CD4-positive, CD25-positive, alpha-beta regulatory T cell (primary cell): ENCODE results near the gene COL9A3. TPM values are rescaled to one million over a fixed set of nuclear protein-coding genes. Genes with fewer than 3 reads are reported as not detected.

ENCODE experiments used
- ATAC-seq, 2 donors: fragments of 150-1000 bp; cut with Tn5 transposase; one replicate each; pipeline ENCODE4 v1.10.0; 2021; ENCODE audit warnings: low read depth in 2 of 2, moderate number of reproducible peaks in 2 of 2, moderate library complexity in 1 of 2
- DNase-seq, 3 donors: peaks; one replicate each; pipeline versions ENCODE4 v3.0.0 to v3.0.0-alpha.2; 2012 to 2022; ENCODE audit warnings: mixed read lengths in 1 of 3
- H3K27ac ChIP-seq: one replicate; pipeline ENCODE4 v1.7.0; 2013; ENCODE audit warnings: mild to moderate bottlenecking, low read length; ENCODE audit not compliant: insufficient read depth, poor library complexity, severe bottlenecking
- H3K27me3 ChIP-seq: one replicate; pipeline ENCODE4 v1.7.0; 2013; ENCODE audit warnings: low read length; ENCODE audit not compliant: control insufficient read depth, insufficient read depth
- H3K36me3 ChIP-seq: one replicate; pipeline ENCODE4 v1.7.0; 2013; ENCODE audit warnings: mild to moderate bottlenecking, low read length, moderate library complexity; ENCODE audit not compliant: control insufficient read depth, insufficient read depth
- H3K4me1 ChIP-seq: 2 replicates; pipeline ENCODE4 v1.7.0; 2013; ENCODE audit warnings: mild to moderate bottlenecking, low read length; ENCODE audit not compliant: insufficient read depth, control insufficient read depth, poor library complexity, severe bottlenecking
- H3K4me3 ChIP-seq: one replicate; pipeline ENCODE4 v1.7.0; 2013; ENCODE audit warnings: low read depth, mild to moderate bottlenecking, low read length, moderate library complexity
- H3K9me3 ChIP-seq, 2 experiments: 1 replicate in 1 of 2; 2 replicates in 1 of 2; pipeline ENCODE4 v1.7.0; 2013; ENCODE audit warnings: low read length in 2 of 2, mild to moderate bottlenecking in 1 of 2, moderate library complexity in 1 of 2; ENCODE audit not compliant: control insufficient read depth in 2 of 2
- H3K27ac Mint-ChIP-seq, 3 donors: one replicate each; pipeline ENCODE4 v1.8.0; 2020 to 2022; ENCODE audit warnings: mild to moderate bottlenecking in 3 of 3, mixed read lengths in 3 of 3, moderate library complexity in 2 of 3
- H3K27me3 Mint-ChIP-seq: one replicate; pipeline ENCODE4 v1.8.0; 2022; ENCODE audit warnings: mild to moderate bottlenecking, mixed read lengths
- H3K36me3 Mint-ChIP-seq: one replicate; pipeline ENCODE4 v1.8.0; 2020; ENCODE audit warnings: mixed read lengths
- H3K4me1 Mint-ChIP-seq, 4 donors: one replicate each; pipeline ENCODE4 v1.8.0; 2020 to 2022; ENCODE audit warnings: mixed read lengths in 4 of 4, mild to moderate bottlenecking in 1 of 4
- H3K4me3 Mint-ChIP-seq, 4 donors: one replicate each; pipeline ENCODE4 v1.8.0; 2020 to 2022; ENCODE audit warnings: mild to moderate bottlenecking in 4 of 4, mixed read lengths in 4 of 4, moderate library complexity in 3 of 4
- H3K9me3 Mint-ChIP-seq, 7 donors: one replicate each; pipeline ENCODE4 v1.8.0; 2020 to 2022; ENCODE audit warnings: mixed read lengths in 7 of 7, mild to moderate bottlenecking in 3 of 7, moderate library complexity in 2 of 7
- polyA plus RNA-seq, 4 donors: library from polyadenylated mRNA; unstranded; fragments of 300-500 nt; fragmentation: Illumina TruSeq; gene quantifications; one replicate each; pipeline ENCODE4 v1.2.3, GENCODE V29; 2021
- total RNA-seq: library from RNA; stranded (reverse); gene quantifications from one replicate; pipeline ENCODE4 v1.2.3, GENCODE V29; 2022

COL9A3 gene
- total and polyA plus RNA-seq, 5 donors from 2014 or later, result not detected

DNA sequence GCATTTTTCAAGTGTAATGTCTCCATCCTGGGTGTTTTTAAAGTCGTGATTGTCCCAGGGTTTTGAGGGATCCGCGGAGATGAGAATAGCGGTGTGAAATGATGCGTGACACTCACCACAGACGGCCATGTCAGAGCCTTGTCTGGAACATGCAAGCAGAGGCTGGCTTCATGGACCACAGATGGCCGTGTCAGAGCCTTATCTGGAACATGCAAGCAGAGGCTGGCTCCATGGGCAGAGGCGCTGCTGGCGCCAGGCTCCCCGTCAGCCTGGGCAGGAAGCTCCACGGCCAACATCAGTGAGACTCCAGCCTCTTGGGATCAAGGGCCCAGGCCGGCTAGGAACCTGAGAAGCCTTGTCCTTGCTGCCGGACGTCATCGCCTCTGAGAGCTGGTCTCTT lies 28.2 kb upstream of the COL9A3 start:
- Histone ChIP-seq H3K4me3 (no peak overlapping the region), H3K9me3 (no peaks in the 10 kb centered on the region), H3K27ac (no peak overlapping the region), H3K4me1 (peaks cover 13% of the 10 kb centered on the region), H3K27me3 (no peaks in the 10 kb centered on the region), H3K36me3 (no peaks in the 10 kb centered on the region)
- Mint-ChIP-seq H3K27ac (no peak overlapping the region), H3K9me3 (no peaks in the 10 kb centered on the region), H3K36me3 (no peaks in the 10 kb centered on the region), H3K4me3 (no peak overlapping the region), H3K4me1 (peaks cover 0 to 24% (median 13%) of the 10 kb centered on the region in 4 donors), H3K27me3 (peaks cover 13% of the 10 kb centered on the region)
- DNase-seq, result no peak
- ATAC-seq, result no peak

DNA sequence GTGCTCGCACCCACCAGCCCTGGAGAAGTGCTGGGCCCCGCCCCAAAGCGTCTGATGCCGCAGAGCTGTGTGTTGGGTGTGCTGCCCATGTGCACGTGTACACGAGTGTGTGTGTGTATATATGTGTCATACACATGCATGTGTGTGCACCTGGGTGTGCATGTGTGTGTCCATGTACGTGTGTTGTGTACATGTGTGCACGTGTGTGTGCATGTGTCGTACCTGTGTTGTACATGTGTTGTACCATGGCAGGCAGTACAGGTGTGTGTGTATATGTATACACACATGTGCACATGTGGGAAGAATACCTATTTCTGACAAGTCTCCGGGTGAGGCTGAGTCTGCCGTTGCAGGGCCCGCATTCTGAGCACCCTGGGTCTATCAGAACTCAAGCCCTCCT lies 26.8 kb upstream of the COL9A3 start:
- no peaks in the 10 kb centered on the region for H3K36me3 ChIP-seq
- no peak for DNase-seq
- no peaks in the 10 kb centered on the region for H3K36me3 Mint-ChIP-seq
- peaks cover 0 to 32% (median 19%) of the 10 kb centered on the region in 4 donors for H3K4me1 Mint-ChIP-seq
- H3K4me1 ChIP-seq, result peaks cover 25% of the 10 kb centered on the region
- no peak overlapping the region for H3K27ac Mint-ChIP-seq
- no peak overlapping the region for H3K27ac ChIP-seq
- no peaks in the 10 kb centered on the region for H3K27me3 ChIP-seq
- H3K27me3 Mint-ChIP-seq, result peaks cover 20% of the 10 kb centered on the region
- no peaks in the 10 kb centered on the region for H3K9me3 Mint-ChIP-seq
- ATAC-seq, result no peak
- no peaks in the 10 kb centered on the region for H3K9me3 ChIP-seq
- H3K4me3 ChIP-seq, result no peak overlapping the region
- no peak overlapping the region for H3K4me3 Mint-ChIP-seq

DNA sequence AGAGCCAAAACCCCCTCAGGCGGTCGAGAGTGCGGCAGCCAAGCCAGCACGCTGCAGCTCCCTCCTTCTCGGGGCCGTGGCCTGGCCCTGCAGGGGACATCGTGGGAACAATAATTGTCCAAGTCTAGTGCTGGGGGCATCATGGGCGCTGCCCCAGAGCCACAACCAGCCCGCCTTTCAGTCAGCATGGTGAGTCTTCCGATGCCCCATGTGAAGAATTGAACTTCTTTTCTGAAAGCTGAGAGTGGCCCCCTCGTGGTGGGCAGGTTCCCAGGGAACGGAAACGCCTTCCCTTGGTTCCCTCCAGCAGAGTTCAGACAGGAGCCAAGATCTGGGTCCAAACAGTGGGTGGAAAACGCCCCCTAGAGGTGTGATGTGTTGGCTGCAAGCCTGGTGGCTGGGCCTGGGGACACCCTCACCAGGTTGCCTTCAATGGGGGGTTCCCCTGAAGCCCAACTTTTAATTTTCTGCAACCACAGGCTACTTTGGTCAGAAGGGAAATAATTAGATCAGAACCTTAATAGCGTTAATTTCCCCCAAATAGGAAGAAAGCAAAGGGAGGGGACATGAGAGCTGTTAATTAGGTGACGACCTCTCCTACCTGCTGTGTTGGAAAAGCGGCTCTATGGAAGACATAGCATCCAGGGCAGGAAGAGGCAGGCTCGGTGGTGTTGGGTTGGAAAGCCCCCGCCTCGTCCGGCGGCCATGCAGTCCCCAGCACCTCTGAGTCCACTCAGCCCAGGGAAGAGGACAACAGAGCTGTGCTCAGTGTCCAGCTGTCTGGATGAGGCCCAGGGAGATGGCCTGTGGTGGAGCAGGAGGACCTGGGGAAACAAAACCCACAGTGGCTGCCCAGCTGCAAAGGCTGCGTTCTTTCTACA lies 25.3 kb upstream of the COL9A3 start:
- H3K36me3 Mint-ChIP-seq, result no peaks in the 10 kb centered on the region
- H3K4me3 Mint-ChIP-seq, result peak overlapping the region in 3 of 4 donors; percentile 77 to 93 (median 89)
- H3K27me3 Mint-ChIP-seq, result peaks cover 27% of the 10 kb centered on the region
- H3K4me1 Mint-ChIP-seq, result peaks cover 0 to 38% (median 24%) of the 10 kb centered on the region in 4 donors
- H3K4me3 ChIP-seq, result no peak overlapping the region
- H3K27me3 ChIP-seq, result no peaks in the 10 kb centered on the region
- no peaks in the 10 kb centered on the region for H3K9me3 Mint-ChIP-seq
- DNase-seq (peak; percentile 55 to 85 (median 68)), ATAC-seq (no peak)
- H3K27ac ChIP-seq, result no peak overlapping the region
- no peaks in the 10 kb centered on the region for H3K36me3 ChIP-seq
- peak overlapping the region; percentile 39 to 99 (median 91) for H3K27ac Mint-ChIP-seq
- no peaks in the 10 kb centered on the region for H3K9me3 ChIP-seq
- H3K4me1 ChIP-seq, result peaks cover 36% of the 10 kb centered on the region

DNA sequence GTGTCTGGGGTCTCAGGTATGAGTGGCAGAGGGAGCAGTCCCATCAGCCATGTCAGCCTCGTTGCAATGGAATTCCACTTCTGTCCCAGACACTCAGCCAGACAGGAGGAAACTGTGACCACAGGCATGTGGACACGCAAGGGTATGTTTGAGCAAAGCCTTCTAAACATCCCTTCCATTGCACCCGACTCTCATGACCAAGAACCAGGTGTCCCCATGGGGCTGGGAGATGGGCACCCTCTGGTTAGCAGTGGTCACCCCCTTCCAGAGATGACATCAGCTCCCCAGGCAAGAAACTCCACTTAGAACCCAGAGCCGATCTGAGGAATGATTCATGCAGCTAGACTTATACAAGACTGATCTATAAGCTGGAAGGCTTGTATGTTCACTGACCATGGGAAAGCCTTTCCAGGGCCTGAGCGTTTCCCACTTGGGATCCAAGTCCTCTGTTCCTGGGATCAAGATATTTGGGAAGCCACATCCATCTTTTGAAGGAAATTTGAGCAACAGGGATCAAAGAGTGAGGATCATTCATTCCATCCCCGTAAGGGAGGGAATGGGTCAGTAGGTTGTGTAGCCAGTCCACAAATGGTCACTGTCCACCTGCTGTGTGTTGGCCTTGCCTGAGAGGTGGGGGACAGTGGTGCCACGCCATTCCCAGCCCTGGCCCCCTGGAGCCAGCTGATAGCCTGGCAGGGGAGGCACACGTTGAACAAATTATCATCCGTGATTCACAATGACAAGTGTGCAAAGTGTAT lies 24.5 kb upstream of the COL9A3 start:
- H3K27ac Mint-ChIP-seq, result peak overlapping the region in 2 of 3 donors; percentile 91 to 96
- Histone ChIP-seq H3K9me3 (no peaks in the 10 kb centered on the region), H3K36me3 (no peaks in the 10 kb centered on the region), H3K4me3 (no peak overlapping the region), H3K27ac (no peak overlapping the region), H3K4me1 (peaks cover 41% of the 10 kb centered on the region), H3K27me3 (no peaks in the 10 kb centered on the region)
- no peaks in the 10 kb centered on the region for H3K9me3 Mint-ChIP-seq
- DNase-seq, result no peak
- peak overlapping the region; percentile 57 to 89 (median 61) for H3K4me3 Mint-ChIP-seq
- peaks cover 0 to 43% (median 24%) of the 10 kb centered on the region in 4 donors for H3K4me1 Mint-ChIP-seq
- no peaks in the 10 kb centered on the region for H3K36me3 Mint-ChIP-seq
- no peak for ATAC-seq
- H3K27me3 Mint-ChIP-seq, result peaks cover 27% of the 10 kb centered on the region

DNA sequence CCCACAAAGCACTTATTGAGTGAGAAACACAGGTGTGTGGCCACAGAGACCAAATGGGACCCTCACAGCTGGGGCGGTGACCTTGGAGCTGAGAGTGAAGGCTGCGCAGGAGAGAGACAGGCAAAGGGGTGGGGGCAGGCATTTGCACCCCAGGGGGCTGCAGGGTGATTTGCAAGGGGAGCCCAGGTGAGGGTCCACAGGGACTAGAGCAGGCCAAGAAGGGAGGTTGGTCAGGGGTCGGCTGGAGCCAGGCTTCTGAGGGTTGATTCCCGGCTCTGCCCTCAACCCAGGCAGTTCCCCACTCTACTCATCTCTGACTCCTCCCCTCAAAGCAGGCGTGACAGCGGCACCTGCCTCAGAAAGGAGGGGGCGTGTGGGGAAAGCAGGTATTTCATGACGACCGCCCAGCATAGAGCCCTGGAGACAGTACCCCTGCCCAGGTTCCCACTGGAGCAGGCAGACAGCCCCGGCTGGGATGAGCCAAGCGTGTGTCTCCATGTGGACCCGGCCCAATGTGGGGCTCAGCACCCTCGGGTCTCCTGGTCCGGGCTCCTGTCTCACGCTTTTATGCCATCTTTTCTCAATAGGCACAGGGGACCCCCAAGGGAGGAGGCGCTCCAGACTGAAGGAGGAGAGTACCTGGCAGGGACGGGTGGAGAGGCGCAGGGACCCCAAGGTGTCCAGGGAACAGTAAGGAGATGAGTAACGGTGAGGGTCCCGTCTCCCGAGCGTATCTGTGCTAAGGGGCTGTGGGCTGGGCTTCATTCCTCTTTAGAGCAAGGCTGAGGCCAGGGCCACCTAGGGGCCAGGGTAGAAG lies 23.7 kb upstream of the COL9A3 start:
- no peak for ATAC-seq
- Histone ChIP-seq H3K4me3 (peak overlapping the region; percentile 51), H3K36me3 (no peaks in the 10 kb centered on the region), H3K4me1 (peaks cover 46% of the 10 kb centered on the region), H3K27ac (peak overlapping the region; percentile 89), H3K27me3 (no peaks in the 10 kb centered on the region), H3K9me3 (no peaks in the 10 kb centered on the region)
- Mint-ChIP-seq H3K4me3 (peak overlapping the region; percentile 89 to 94 (median 92)), H3K27me3 (peaks cover 27% of the 10 kb centered on the region), H3K9me3 (no peaks in the 10 kb centered on the region), H3K27ac (peak overlapping the region; percentile 91 to 96 (median 95)), H3K36me3 (peaks cover 4% of the 10 kb centered on the region), H3K4me1 (peaks cover 0 to 50% (median 23%) of the 10 kb centered on the region in 4 donors)
- no peak for DNase-seq

DNA sequence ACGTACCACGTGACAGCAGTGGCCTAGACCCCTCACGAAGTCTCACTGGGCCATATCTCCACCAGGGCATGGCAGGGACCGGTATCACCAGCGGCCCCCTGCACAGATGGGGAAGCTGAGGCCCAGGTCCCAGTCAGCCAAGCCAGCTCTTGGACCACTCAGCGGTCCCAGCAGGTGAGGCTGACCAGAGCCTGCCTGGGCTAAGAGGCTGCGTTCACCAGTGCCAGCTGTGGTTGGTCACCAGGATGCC lies 23.2 kb upstream of the COL9A3 start:
- Mint-ChIP-seq H3K27ac (peak overlapping the region; percentile 95 to 98 (median 96)), H3K4me3 (peak overlapping the region; percentile 89 to 94 (median 92)), H3K4me1 (peaks cover 0 to 55% (median 24%) of the 10 kb centered on the region in 4 donors), H3K9me3 (no peaks in the 10 kb centered on the region), H3K36me3 (peaks cover 9% of the 10 kb centered on the region), H3K27me3 (peaks cover 23% of the 10 kb centered on the region)
- DNase-seq, result no peak
- peak overlapping the region; percentile 89 for H3K27ac ChIP-seq
- H3K9me3 ChIP-seq, result no peaks in the 10 kb centered on the region
- peaks cover 4% of the 10 kb centered on the region for H3K36me3 ChIP-seq
- no peak for ATAC-seq
- peak overlapping the region; percentile 51 for H3K4me3 ChIP-seq
- H3K4me1 ChIP-seq, result peaks cover 46% of the 10 kb centered on the region
- no peaks in the 10 kb centered on the region for H3K27me3 ChIP-seq

DNA sequence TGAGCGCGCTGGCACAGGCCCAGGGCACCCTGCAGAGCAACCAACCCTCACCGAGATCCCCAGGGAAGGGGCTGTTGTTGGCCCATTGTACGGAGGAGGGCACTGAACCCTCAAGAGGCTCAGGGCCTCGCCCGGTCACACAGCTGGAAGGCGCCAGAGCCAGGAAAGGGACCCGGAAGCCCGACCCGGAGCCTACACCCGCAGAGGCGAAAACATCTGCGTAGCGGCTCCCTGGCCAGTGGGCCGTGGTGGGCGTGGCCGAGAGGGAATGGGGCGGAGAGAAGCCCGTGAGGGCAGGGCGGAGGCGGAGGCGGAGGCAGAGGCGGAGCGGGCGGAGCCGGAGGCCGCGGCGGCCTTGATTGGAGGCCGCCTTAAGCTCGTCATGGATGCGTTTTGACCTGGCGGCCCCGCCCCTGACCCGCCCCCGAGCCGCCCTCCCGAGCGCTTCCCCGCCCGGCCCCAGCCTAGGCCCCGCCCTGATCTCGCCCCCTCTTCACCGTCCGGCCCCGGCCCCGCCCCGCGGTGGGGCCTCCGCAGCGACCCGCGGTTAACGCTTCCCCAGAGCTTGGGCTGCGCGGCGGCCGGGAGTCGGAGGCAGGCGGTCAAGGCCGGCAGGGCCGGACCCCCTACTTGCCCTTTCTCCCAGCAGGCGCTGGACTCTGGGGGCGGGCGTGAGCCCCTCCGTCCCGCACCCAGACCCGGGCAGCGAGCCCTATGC lies 22.7 kb upstream of the COL9A3 start:
- Histone ChIP-seq H3K4me3 (peak overlapping the region; percentile 72), H3K36me3 (peaks cover 7% of the 10 kb centered on the region), H3K27me3 (no peaks in the 10 kb centered on the region), H3K9me3 (no peaks in the 10 kb centered on the region), H3K4me1 (peaks cover 46% of the 10 kb centered on the region), H3K27ac (peak overlapping the region; percentile 89)
- H3K4me1 Mint-ChIP-seq, result peaks cover 0 to 57% (median 24%) of the 10 kb centered on the region in 4 donors
- peaks cover 21% of the 10 kb centered on the region for H3K27me3 Mint-ChIP-seq
- H3K27ac Mint-ChIP-seq, result peak overlapping the region; percentile 95 to 98 (median 97)
- H3K9me3 Mint-ChIP-seq, result no peaks in the 10 kb centered on the region
- ATAC-seq (peak; percentile 79 to 80), DNase-seq (peak; percentile 91 to 97 (median 95))
- peak overlapping the region; percentile 89 to 94 (median 92) for H3K4me3 Mint-ChIP-seq
- H3K36me3 Mint-ChIP-seq, result peaks cover 13% of the 10 kb centered on the region
